ENCODE data around the gene CLTB.

Gene CLTB

GRCh38 chr5:176381979-176382378, 34.4 kb downstream of the CLTB start:
- no peak for DNase-seq

- DNase-seq, result no peak
These were observed 34.9 kb downstream of the CLTB start for GRCh38 chr5:176381423-176381822.

- no peak for DNase-seq
These were observed 36.5 kb downstream of the CLTB start for GRCh38 chr5:176379881-176380280.

DNA sequence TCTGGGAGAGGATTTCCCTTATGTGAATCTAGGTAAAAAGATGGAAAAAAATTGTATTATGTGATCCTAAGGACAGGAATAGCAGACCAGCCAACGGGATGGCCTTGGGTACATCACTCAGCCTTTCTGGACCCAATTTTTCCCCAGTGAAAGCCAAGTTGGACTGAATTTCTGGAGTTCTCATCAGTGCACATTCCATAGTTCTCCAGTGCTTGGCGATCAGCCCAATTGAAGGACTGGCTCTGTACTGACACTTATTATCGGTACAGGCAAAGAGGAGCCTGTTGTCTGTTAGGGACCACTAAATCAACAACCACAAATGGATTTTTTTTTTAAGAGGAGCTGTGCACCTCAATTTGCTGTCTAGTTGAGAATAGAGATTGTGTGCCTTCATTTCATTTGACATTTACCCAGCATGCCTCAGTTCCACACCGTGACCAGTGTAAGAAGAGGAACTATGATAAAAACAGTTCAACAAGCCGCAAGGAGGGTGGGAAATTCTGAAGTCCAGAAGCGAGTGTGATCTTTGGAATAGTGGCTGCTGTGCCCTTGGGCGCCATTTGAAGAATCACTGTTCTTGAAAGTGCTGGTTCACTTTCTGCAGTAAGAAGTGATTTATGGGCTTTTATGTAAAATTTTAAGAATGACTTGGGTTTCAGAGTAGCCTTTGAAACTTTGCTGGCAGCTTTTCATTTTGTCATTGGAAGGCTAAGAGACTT, 43.1 kb downstream of the CLTB start:
- DNase-seq, result no peak

DNA sequence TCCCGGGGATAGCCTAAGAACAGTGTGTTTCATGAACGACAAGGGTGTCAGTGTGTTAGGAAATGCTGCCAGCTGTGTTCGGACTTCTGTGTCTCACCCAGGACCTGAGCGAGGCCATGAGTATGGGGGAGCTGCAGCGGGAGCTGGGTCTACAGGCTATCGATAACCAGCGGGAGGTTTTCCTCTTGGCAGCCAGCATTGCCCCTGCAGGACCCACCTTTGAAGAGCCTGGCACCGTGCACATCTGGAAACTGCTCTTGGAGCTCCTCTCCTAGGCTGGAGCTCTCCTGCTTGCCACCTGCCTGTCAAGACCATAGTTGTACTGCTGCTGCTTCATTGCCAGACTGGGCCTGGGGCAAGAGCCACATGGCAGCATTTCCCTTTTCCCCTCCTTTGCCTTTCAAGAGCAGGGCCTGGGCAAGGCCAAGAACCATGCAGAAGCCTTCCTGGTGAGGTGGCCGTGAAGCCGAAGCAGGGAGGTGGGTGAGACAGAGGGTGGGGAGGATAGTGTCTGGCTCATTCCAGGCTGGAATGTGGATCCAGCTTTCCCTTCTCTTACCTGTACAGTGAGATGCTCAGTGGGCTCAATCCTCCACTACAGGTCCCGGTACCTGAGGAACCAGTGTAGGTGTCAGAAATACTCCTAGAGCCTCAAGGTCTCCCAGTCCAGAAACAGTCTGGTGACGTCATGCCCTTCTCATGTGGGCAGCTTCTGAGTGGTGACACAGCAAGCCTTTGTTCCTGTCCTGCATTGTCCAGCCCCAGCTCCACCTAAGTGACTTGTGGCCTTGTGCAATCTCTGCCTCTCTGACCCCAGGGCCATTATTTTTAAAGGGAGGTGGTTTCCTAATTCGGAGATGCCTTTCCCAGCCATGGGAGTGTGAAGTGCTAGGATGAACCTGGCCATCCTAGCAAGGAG, 44.5 kb downstream of the CLTB start:
- DNase-seq, result no peak

- no peak for DNase-seq
These were observed 46.2 kb downstream of the CLTB start for GRCh38 chr5:176369934-176370711.

DNA sequence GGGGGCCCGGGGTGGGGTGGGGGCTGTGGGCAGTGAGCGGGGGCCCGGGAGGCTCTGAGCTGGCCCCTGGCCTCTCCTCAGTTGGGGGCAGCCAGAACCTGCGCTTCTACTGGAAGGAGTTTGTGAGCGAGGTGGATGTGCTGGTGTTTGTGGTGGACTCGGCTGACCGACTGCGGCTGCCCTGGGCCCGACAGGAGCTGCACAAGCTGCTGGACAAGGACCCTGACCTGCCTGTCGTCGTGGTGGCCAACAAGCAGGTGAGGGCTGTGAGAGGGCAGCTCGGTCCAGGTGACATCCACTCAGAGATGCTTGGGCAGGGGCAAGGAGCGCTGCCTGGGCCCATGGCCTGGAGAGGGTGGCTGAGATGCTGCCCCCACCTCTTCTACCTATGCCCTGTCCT, 47.6 kb downstream of the CLTB start:
- DNase-seq, result no peak

GRCh38 chr5:176366232-176366894, 50.0 kb downstream of the CLTB start:
- no peak for DNase-seq

DNA sequence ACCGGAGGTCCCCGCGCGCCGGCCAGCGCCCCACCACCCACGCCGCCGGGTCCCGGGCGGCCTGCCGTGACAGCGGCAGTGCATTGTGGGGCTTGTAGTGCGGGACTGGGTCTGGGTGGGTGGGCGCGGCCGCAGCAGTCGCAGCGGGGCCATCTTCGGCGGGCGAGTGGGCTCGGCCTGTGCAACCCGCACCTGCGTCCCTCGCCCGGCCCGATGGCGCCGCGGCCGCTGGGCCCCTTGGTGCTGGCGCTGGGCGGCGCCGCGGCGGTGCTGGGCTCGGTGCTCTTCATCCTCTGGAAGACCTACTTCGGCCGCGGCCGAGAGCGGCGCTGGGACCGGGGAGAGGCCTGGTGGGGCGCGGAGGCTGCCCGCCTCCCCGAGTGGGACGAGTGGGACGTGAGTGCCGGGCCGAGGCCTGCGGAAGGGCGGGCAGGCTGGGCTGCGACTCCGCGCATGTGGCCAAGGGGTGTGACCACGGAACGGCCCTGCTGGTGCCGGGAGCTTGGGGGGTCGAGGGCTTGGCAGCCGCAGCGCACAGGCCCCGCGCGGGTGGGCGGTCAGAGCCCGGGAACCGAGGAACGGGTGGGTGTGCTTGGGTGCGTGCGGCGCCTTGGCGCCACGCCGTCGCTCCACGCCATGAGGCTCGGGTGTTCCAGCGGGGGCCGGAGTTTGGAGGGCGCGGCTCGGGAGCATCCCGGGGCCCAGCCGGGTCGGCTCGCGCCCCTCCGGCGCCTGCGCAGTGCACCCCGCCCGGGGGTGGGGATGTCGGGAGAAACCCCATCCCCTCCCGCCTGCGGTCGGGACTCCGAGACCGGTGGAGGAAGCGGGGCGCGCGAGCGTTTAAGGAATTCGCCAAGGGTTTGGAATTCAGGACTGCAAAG, 50.7 kb downstream of the CLTB start, which contains the start of gene ARL10:
Gene ARL10, plus strand, starts transcription at position 137 of the 881 bp plus-strand sequence. Its CDS starts 77 bp downstream, at position 214.
- DNase-seq, result peak; percentile 43

DNA sequence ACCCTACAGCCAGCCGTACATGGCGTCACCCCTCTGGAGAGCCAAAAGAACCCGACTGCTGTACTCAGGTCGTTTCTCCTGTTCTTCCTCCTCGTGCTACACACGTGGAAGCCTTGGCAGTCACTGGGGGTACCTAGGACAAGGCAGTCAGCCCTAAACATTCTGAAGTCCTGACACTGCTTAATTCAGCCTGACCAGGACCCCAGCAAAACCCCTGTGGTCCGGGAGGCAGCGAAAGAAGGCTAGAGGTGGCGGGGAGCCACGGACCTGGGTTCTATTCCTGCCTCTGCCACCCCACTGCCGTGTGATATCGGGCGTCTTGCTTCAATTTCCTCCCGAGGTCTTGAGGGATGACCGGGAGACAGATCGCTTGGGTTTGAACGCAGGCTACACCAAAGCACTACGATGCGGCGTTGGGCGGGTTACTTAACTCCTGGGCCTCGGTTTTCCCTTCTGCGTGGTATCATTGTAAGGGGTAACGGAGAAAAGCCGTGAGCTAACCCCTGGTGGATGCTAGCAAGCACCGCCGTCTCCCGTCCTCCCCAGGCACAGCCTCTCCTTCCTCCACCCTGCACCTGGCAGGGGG, 51.5 kb downstream of the CLTB start:
- DNase-seq, result no peak

- DNase-seq, result no peak
These were observed 54.2 kb downstream of the CLTB start for GRCh38 chr5:176362233-176362490.

- peak; percentile 93 for DNase-seq
These were observed 54.7 kb downstream of the CLTB start, which contains the start of gene KIAA1191 for GRCh38 chr5:176361437-176362232. TSS of gene KIAA1191 (minus strand) at chr5:176361764. CDS start at chr5:176359508, 2,256 bp downstream.

- DNase-seq, result no peak
These were observed 55.4 kb downstream of the CLTB start for GRCh38 chr5:176360894-176361436.

- DNase-seq, result no peak
These were observed 56.7 kb downstream of the CLTB start for GRCh38 chr5:176359658-176360057.

- DNase-seq, result no peak
These were observed 60.2 kb downstream of the CLTB start for GRCh38 chr5:176356179-176356566.

DNA sequence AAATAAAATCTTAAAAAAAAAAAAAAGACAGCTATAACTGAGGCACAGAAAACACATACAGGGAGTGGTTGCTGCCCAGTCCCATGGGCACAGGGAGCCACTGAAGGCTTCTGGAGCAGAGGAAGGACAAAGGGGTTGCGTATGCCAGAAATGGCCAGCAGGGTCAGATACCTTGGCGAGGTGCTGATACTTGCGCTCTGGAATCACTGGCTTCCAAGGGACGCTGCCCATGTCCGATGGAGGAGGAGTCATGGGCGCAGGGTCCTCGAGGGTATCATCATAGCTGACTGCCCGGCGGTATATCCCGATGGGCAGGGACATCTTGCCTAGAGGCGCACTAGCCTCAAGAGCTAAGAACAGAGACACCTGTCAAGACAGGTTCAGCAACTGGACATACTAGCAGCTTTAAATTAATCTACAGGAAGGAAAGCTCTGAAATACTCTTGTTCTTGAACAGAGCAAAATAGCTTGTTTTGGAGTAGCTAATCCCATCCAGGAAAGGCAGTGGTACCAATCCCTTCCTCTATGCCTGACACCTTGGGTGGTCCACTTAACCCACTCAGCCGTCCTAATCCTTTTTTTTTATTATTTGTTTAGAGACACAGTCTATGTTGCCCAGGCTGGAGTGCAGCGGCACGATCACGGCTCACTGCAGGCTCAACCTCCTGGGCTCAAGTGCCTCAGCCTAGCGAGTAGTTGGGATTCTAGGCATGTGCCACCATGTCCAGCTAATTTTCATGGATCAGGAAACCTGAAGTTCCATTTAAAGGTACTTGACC, 60.8 kb downstream of the CLTB start:
- DNase-seq, result no peak

DNA sequence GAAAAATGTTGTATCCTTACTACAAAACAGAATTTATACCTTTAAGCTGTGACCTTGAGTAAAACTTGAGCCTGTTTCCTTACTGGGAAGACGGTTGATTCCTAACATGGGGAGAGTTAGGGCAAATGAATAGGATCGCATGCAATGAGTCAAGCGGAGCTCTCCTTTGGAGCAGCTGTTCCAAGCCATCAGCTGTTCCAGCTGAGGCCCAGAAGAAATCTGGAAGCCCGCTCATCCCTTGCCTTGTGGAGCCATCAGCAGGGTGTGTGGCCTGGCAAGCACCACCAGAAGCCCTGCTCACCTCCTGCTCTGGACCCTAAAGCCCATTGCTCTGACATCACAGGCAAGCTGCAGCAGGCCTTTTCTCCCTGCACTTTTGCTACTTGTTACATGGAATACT, 62.8 kb downstream of the CLTB start:
- DNase-seq, result no peak

DNA sequence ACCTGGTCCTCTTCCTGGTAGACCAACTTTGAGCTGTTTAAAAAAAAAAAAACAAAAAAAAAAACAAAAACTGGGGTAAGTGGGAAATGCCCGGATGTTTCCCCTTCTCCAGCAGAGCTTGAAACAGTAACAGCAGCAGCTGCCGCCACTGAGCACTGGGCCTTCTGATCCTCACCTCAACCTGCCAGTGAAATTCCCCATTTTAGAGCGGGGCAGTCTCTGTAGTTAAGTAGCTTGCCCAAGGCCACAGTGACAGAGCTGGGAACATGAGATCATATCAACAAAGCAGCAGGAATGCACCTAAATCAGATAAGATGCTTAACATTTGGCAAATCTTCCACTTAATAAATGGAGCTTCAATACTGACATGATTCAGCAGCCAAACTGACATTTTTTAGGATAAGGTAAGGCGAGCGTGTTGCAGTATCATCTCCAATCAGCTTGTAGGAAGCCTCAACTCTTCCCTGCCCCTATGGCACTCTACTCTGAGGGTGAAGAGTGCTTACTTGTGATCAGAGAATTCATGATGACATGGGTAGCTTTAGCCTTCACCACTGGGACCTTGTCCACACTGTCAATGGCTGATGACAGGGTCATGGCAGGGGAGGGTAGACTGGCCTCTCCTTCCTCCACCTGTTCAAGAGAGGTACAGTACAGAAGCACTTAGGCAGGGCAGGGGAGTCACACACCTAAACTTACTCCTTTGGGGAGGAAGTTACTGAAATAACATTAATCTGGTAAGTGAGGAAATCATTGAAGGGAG, 64.0 kb downstream of the CLTB start:
- DNase-seq, result no peak

- DNase-seq, result no peak
These were observed 65.9 kb downstream of the CLTB start for GRCh38 chr5:176350416-176350815.

Measured in central memory CD4-positive, alpha-beta T cell (primary cell).